ENCODE measurements around the gene OLAH.

Gene OLAH

GRCh38 chr10:15096661-15097010, 52.9 kb downstream of the OLAH start:
- Mint-ChIP-seq H3K27ac (peak overlapping the region; percentile 96 to 99 (median 98)), H3K4me1 (peaks cover 22% of the 10 kb centered on the region), H3K4me3 (peak overlapping the region; percentile 92 to 99 (median 97)), H3K36me3 (ENCODE audit: low read depth) (peaks cover 4% of the 10 kb centered on the region), H3K9me3 (no peaks in the 10 kb centered on the region), H3K27me3 (ENCODE audit: low read depth) (no peaks in the 10 kb centered on the region)
- TF ChIP-seq CTCF (IDR thresholded peaks at IDR 0.05; ENCODE audit: unreplicated experiment in 3 of 3), result no peak

GRCh38 chr10:15097011-15097812, 53.5 kb downstream of the OLAH start, which contains the start of gene RPP38:
TSS of gene RPP38 (plus strand) at chr10:15097355. CDS start at chr10:15103315, 5,960 bp downstream.
- Mint-ChIP-seq H3K4me3 (peak within 1 kb of the TSS; percentile 92 to 99 (median 97)), H3K27ac (peak within 1 kb of the TSS; percentile 98 to 99 (median 99))

GRCh38 chr10:15099886-15100285, 56.1 kb downstream of the OLAH start:
- Mint-ChIP-seq H3K27me3 (ENCODE audit: low read depth) (no peaks in the 10 kb centered on the region), H3K4me3 (peak overlapping the region; percentile 58 to 66 (median 65)), H3K4me1 (peaks cover 21% of the 10 kb centered on the region), H3K9me3 (no peaks in the 10 kb centered on the region), H3K27ac (peak overlapping the region; percentile 18 to 72 (median 38)), H3K36me3 (ENCODE audit: low read depth) (peaks cover 28% of the 10 kb centered on the region)
- no peak for TF ChIP-seq CTCF (IDR thresholded peaks at IDR 0.05; ENCODE audit: unreplicated experiment in 3 of 3)

More at GRCh38 chr10:15097011-15097812, 53.5 kb downstream of the OLAH start, which contains the start of gene RPP38:
- Mint-ChIP-seq H3K36me3 (ENCODE audit: low read depth) (peaks cover 9% of the 10 kb centered on the region), H3K4me1 (peaks cover 22% of the 10 kb centered on the region), H3K27me3 (ENCODE audit: low read depth) (no peaks in the 10 kb centered on the region), H3K9me3 (no peaks in the 10 kb centered on the region)
- no peak for TF ChIP-seq CTCF (IDR thresholded peaks at IDR 0.05; ENCODE audit: unreplicated experiment in 3 of 3)

GRCh38 chr10:15103513-15103912, 59.8 kb downstream of the OLAH start:
- Mint-ChIP-seq H3K27me3 (ENCODE audit: low read depth) (no peaks in the 10 kb centered on the region), H3K4me1 (peaks cover 11% of the 10 kb centered on the region), H3K9me3 (no peaks in the 10 kb centered on the region), H3K4me3 (no peak overlapping the region), H3K27ac (no peak overlapping the region), H3K36me3 (ENCODE audit: low read depth) (peaks cover 48% of the 10 kb centered on the region)
- TF ChIP-seq CTCF (IDR thresholded peaks at IDR 0.05; ENCODE audit: unreplicated experiment in 3 of 3), result no peak

GRCh38 chr10:15106352-15107013, 62.7 kb downstream of the OLAH start:
- H3K4me1 Mint-ChIP-seq, result peaks cover 4% of the 10 kb centered on the region
- peak overlapping the region in 1 of 3 experiments; percentile 32 for H3K27ac Mint-ChIP-seq
- no peaks in the 10 kb centered on the region for H3K27me3 Mint-ChIP-seq (ENCODE audit: low read depth)
- no peaks in the 10 kb centered on the region for H3K9me3 Mint-ChIP-seq
- H3K36me3 Mint-ChIP-seq (ENCODE audit: low read depth), result peaks cover 56% of the 10 kb centered on the region
- H3K4me3 Mint-ChIP-seq, result no peak overlapping the region
- peak; percentile 82 to 90 (median 85) for TF ChIP-seq CTCF (IDR thresholded peaks at IDR 0.05; ENCODE audit: unreplicated experiment in 3 of 3)
